ENCODE data around the gene POLR3A. TPM values are rescaled to one million over a fixed set of nuclear protein-coding genes. Genes with fewer than 3 reads are reported as not detected.
A peak's percentile ranks its signal among the peaks of the same experiment; 100 is the strongest.

Gene POLR3A
- total and polyA plus RNA-seq, 2 of the 13 experiments (the other 11 are each of a cell fraction or from before 2014, with no cell fraction given), result 13.6 to 19.2 TPM

- TF ChIP-seq, protein P1, sequence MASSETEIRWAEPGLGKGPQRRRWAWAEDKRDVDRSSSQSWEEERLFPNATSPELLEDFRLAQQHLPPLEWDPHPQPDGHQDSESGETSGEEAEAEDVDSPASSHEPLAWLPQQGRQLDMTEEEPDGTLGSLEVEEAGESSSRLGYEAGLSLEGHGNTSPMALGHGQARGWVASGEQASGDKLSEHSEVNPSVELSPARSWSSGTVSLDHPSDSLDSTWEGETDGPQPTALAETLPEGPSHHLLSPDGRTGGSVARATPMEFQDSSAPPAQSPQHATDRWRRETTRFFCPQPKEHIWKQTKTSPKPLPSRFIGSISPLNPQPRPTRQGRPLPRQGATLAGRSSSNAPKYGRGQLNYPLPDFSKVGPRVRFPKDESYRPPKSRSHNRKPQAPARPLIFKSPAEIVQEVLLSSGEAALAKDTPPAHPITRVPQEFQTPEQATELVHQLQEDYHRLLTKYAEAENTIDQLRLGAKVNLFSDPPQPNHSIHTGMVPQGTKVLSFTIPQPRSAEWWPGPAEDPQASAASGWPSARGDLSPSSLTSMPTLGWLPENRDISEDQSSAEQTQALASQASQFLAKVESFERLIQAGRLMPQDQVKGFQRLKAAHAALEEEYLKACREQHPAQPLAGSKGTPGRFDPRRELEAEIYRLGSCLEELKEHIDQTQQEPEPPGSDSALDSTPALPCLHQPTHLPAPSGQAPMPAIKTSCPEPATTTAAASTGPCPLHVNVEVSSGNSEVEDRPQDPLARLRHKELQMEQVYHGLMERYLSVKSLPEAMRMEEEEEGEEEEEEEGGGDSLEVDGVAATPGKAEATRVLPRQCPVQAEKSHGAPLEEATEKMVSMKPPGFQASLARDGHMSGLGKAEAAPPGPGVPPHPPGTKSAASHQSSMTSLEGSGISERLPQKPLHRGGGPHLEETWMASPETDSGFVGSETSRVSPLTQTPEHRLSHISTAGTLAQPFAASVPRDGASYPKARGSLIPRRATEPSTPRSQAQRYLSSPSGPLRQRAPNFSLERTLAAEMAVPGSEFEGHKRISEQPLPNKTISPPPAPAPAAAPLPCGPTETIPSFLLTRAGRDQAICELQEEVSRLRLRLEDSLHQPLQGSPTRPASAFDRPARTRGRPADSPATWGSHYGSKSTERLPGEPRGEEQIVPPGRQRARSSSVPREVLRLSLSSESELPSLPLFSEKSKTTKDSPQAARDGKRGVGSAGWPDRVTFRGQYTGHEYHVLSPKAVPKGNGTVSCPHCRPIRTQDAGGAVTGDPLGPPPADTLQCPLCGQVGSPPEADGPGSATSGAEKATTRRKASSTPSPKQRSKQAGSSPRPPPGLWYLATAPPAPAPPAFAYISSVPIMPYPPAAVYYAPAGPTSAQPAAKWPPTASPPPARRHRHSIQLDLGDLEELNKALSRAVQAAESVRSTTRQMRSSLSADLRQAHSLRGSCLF (CRISPR knock-in tag; IDR thresholded peaks at IDR 0.05; ENCODE audit: borderline replicate concordance), result 0 out of 2 replicates have a peak, but pooled peaks have one; percentile 57
- TF ChIP-seq NBN (conservative IDR thresholded peaks at IDR 0.05) (no peak), ZNF766 (CRISPR knock-in tag; IDR thresholded peaks at IDR 0.05; ENCODE audit: borderline replicate concordance) (0 out of 2 replicates have a peak, but pooled peaks have one; percentile 48), ZNF343 (CRISPR knock-in tag; IDR thresholded peaks at IDR 0.05) (no peak), SP1 (IDR thresholded peaks at IDR 0.05) (no peak), SP1 (CRISPR knock-in tag; IDR thresholded peaks at IDR 0.05) (0 out of 2 replicates have a peak, but pooled peaks have one; percentile 19), MEF2D (CRISPR knock-in tag; IDR thresholded peaks at IDR 0.05) (peak; percentile 77; the same call in 1 of the 2 replicates), ZNF792 (CRISPR knock-in tag; IDR thresholded peaks at IDR 0.05) (peak; percentile 28), ZBTB3 (CRISPR knock-in tag; IDR thresholded peaks at IDR 0.05; ENCODE audit: borderline replicate concordance, low read depth) (no peak), ZNF768 (CRISPR knock-in tag; IDR thresholded peaks at IDR 0.05) (peak; percentile 45; the same call in 1 of the 2 replicates), GABPB1 (CRISPR knock-in tag; IDR thresholded peaks at IDR 0.05) (peak; percentile 98), IRF9 (CRISPR knock-in tag; IDR thresholded peaks at IDR 0.05; ENCODE audit: borderline replicate concordance) (peak; percentile 67; the same call in 1 of the 2 replicates), SPEN (CRISPR knock-in tag; IDR thresholded peaks at IDR 0.05; ENCODE audit: low read depth) (peak; percentile 90; the same call in 1 of the 2 replicates), IKZF5 (CRISPR knock-in tag; IDR thresholded peaks at IDR 0.05) (peak; percentile 48; the same call in 1 of the 2 replicates), NFYC (CRISPR knock-in tag; IDR thresholded peaks at IDR 0.05) (peak; percentile 93), ZBTB39 (CRISPR knock-in tag; IDR thresholded peaks at IDR 0.05) (peak; percentile 50; the same call in 1 of the 2 replicates), ZNF747 (CRISPR knock-in tag; IDR thresholded peaks at IDR 0.05; ENCODE audit: borderline replicate concordance) (0 out of 2 replicates have a peak, but pooled peaks have one; percentile 64), IRF2 (CRISPR knock-in tag; IDR thresholded peaks at IDR 0.05) (peak; percentile 75; the same call in 1 of the 2 replicates), ZNF350 (CRISPR knock-in tag; IDR thresholded peaks at IDR 0.05; ENCODE audit: borderline replicate concordance, low read depth) (peak; percentile 83; the same call in 1 of the 2 replicates)
Observed at GRCh38 chr10:78029269-78030226, at the start of gene POLR3A (continued).
